Measurements from ENCODE around the gene RFC2. TPM values are rescaled to one million over a fixed set of nuclear protein-coding genes. Genes with fewer than 3 reads are reported as not detected.

Gene RFC2
- total RNA-seq, 2 donors from 2014 or later: 15.6 to 21.9 TPM

- no peak overlapping the region for H3K27ac ChIP-seq
- no peak for TF ChIP-seq POLR2AphosphoS5 (IDR thresholded peaks at IDR 0.05)
- TF ChIP-seq POLR2A (IDR thresholded peaks at IDR 0.05): no peak
- no peak for TF ChIP-seq CTCF (IDR thresholded peaks at IDR 0.05)
- WGBS: 56% methylated on average over 7 of the region's 7 CpGs
- no peaks in the 10 kb centered on the region for H3K27me3 ChIP-seq (replicated peaks; ENCODE audit: insufficient read depth)
- no peaks in the 10 kb centered on the region for H3K4me1 ChIP-seq (replicated peaks)
- no peak overlapping the region for H3K4me3 ChIP-seq
- H3K9me3 ChIP-seq: no peaks in the 10 kb centered on the region
- no peak for DNase-seq (ENCODE audit: low spot score)
- intact Hi-C loops (cut with DNase I): no loop called here
- no peaks in the 10 kb centered on the region for H3K36me3 ChIP-seq
These were observed 12.2 kb upstream of the RFC2 start for GRCh38 chr7:74266191-74266963.

- intact Hi-C loops (cut with DNase I): no loop called here
- WGBS: 84% methylated on average over 21 of the region's 21 CpGs
- Histone ChIP-seq H3K9me3 (no peaks in the 10 kb centered on the region), H3K4me3 (no peak overlapping the region), H3K4me1 (replicated peaks) (no peaks in the 10 kb centered on the region), H3K27me3 (replicated peaks; ENCODE audit: insufficient read depth) (no peaks in the 10 kb centered on the region), H3K36me3 (no peaks in the 10 kb centered on the region), H3K27ac (no peak overlapping the region)
- TF ChIP-seq POLR2AphosphoS5 (IDR thresholded peaks at IDR 0.05) (no peak), POLR2A (IDR thresholded peaks at IDR 0.05) (no peak), CTCF (IDR thresholded peaks at IDR 0.05) (no peak)
- no peak for DNase-seq (ENCODE audit: low spot score)
These were observed 9.4 kb upstream of the RFC2 start for GRCh38 chr7:74263399-74264120.

GRCh38 chr7:74262639-74263398 is 8.6 kb upstream of the RFC2 start:
- H3K27ac ChIP-seq: no peak overlapping the region
- 82% methylated on average over 20 of the region's 20 CpGs for WGBS
- no peak overlapping the region for H3K4me3 ChIP-seq
- intact Hi-C loops (cut with DNase I): no loop called here
- H3K36me3 ChIP-seq: no peaks in the 10 kb centered on the region
- H3K4me1 ChIP-seq (replicated peaks): no peaks in the 10 kb centered on the region
- H3K9me3 ChIP-seq: no peaks in the 10 kb centered on the region
- no peaks in the 10 kb centered on the region for H3K27me3 ChIP-seq (replicated peaks; ENCODE audit: insufficient read depth)
- no peak for DNase-seq (ENCODE audit: low spot score)
- TF ChIP-seq POLR2AphosphoS5 (IDR thresholded peaks at IDR 0.05) (no peak), POLR2A (IDR thresholded peaks at IDR 0.05) (no peak), CTCF (IDR thresholded peaks at IDR 0.05) (no peak)

- Histone ChIP-seq H3K9me3 (no peaks in the 10 kb centered on the region), H3K27me3 (replicated peaks; ENCODE audit: insufficient read depth) (no peaks in the 10 kb centered on the region), H3K27ac (no peak overlapping the region), H3K4me1 (replicated peaks) (no peaks in the 10 kb centered on the region), H3K4me3 (no peak overlapping the region), H3K36me3 (no peaks in the 10 kb centered on the region)
- DNase-seq (ENCODE audit: low spot score): no peak
- WGBS: 65% methylated on average over 9 of the region's 9 CpGs
- intact Hi-C loops (cut with DNase I): no loop called here
- no peak for TF ChIP-seq POLR2AphosphoS5 (IDR thresholded peaks at IDR 0.05)
- TF ChIP-seq POLR2A (IDR thresholded peaks at IDR 0.05): no peak
- TF ChIP-seq CTCF (IDR thresholded peaks at IDR 0.05): no peak
These were observed 4.4 kb upstream of the RFC2 start for GRCh38 chr7:74258639-74259038.

All from prostate gland (tissue), 2 donors.